GM19395 (cell line): Measurements from ENCODE around the gene NOL11.
A peak's percentile ranks its signal among the peaks of the same experiment; 100 is the strongest.
"Not testable (repeated sequence)": the region's sequence is repeated elsewhere in the genome, so short reads cannot be mapped to it uniquely, and the experiment has no call there.

Source experiments
- ATAC-seq: cut with Tn5 transposase; IDR thresholded peaks from one replicate; pipeline ENCODE4 v1.9.1; 2021; ENCODE audit warnings: mild to moderate bottlenecking, moderate library complexity; ENCODE audit not compliant: unreplicated experiment

NOL11 gene

GRCh38 chr17:67717624-67718324 lies at the start of gene NOL11:
TSS of gene NOL11 (plus strand) at chr17:67717936. CDS start at chr17:67717948, 12 bp downstream.
- peak; percentile 95 for ATAC-seq

- no peak for ATAC-seq
Measured at GRCh38 chr17:67671493-67671892, 46.2 kb upstream of the NOL11 start.

- no peak for ATAC-seq
Measured at GRCh38 chr17:67672592-67673335, 45.0 kb upstream of the NOL11 start.

GRCh38 chr17:67675481-67675880 lies 42.3 kb upstream of the NOL11 start:
- ATAC-seq, result no peak

GRCh38 chr17:67676305-67676704 lies 41.4 kb upstream of the NOL11 start:
- no peak for ATAC-seq

- no peak for ATAC-seq
Measured at GRCh38 chr17:67678414-67678813, 39.3 kb upstream of the NOL11 start.

- ATAC-seq, result peak; percentile 54
Measured at GRCh38 chr17:67679225-67679624, 38.5 kb upstream of the NOL11 start.

- peak; percentile 81 for ATAC-seq
Measured at GRCh38 chr17:67679721-67680120, 38.0 kb upstream of the NOL11 start.

DNA sequence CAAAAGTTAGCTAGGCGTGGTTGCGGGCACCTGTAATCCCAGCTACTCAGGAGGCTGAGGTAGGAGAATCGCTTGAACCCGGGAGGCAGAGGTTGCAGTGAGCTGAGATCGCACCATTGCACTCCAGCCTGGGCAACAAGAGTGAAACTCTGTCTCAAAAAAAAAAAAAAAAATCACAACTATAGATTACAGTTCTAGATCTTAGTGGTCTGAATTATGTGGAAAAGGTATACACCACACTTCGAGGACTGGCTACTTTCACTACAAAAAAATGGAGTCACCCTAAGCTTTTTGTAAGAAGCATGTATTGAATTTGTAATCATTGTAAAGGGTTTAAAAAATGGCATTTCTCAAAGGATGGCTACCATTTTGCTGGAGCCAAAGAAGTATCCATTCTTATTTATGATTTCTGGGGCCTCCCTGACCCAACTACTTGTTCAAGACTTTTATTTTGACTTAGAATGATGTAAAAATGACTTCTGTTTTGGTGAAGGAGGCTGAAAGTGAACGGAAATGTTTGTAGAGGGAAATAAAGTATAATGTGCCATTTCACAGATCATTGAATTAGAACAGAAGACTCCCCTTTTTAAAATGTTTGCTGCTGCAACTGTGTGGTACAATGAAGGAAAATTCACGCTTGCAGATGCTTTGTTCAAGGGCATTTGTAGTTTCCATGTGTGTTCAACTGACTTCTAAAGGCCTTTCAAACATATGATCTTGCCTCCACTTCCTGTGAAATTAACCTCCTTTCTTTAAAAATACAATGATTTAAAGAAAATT lies 37.1 kb upstream of the NOL11 start:
- ATAC-seq, result no peak

DNA sequence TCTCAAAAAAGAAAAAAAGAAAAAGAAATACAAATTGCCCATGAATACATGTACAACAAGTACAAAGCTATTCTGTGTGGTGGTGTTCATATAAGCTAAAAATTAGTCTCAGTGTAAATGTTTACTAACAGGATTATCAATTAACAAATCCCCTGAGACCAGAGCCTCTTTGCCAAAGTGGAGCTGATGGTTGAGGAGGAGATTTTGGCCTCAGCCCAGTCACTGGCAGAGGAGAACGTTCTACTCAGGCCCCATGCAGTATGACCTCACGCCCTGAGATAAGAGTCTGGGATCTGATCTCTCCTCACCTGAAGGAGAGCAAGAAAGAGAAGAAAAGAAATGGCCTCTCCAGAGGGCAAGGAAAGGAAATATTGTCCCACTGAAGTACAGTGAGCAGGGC lies 35.5 kb upstream of the NOL11 start:
- ATAC-seq, result no peak

GRCh38 chr17:67685351-67685750 lies 32.4 kb upstream of the NOL11 start:
- no peak for ATAC-seq

DNA sequence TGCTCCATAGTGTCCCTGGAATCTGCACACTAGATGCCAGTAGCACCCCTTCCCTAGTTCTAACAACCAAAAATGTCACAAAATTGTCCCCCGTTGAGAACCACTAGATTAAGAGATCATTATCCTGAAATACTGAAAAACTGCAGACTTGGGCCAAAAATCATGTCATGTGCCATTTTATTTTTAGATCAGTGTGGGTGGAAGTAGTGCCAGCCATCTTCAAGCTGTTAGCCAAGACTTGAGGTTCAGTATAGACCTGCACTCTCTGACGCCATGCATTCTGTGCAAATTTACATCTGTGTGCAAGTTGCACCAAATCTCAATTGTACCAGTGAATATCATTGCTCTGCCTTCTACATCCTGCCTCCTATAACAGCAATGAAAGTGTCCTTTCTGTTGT lies 31.5 kb upstream of the NOL11 start:
- ATAC-seq, result no peak

- no peak for ATAC-seq
Measured at GRCh38 chr17:67687511-67687910, 30.2 kb upstream of the NOL11 start.

- ATAC-seq, result no peak
Measured at GRCh38 chr17:67689534-67690177, 28.1 kb upstream of the NOL11 start.

- ATAC-seq, result no peak
Measured at GRCh38 chr17:67693811-67694210, 23.9 kb upstream of the NOL11 start.

DNA sequence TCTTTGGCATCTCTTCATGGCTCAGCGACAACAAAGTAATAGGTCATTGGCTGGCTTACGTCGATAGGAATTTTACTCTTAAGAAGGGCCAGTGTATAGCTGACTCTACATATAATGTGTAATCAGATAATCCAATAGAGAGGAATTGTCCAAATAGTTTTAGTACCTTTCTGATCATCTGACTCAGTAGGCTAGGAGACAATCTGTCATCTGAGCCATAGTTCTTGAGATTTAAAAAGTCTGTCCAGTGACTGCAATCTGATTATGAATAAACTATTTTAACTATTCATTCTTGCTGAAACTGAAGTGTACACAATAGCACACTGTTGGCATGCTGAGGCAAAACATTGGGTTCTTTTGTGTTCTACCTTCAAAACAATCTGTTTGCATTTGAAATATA lies 21.4 kb upstream of the NOL11 start:
- ATAC-seq, result no peak

- no peak for ATAC-seq
Measured at GRCh38 chr17:67696853-67697498, 20.8 kb upstream of the NOL11 start.

DNA sequence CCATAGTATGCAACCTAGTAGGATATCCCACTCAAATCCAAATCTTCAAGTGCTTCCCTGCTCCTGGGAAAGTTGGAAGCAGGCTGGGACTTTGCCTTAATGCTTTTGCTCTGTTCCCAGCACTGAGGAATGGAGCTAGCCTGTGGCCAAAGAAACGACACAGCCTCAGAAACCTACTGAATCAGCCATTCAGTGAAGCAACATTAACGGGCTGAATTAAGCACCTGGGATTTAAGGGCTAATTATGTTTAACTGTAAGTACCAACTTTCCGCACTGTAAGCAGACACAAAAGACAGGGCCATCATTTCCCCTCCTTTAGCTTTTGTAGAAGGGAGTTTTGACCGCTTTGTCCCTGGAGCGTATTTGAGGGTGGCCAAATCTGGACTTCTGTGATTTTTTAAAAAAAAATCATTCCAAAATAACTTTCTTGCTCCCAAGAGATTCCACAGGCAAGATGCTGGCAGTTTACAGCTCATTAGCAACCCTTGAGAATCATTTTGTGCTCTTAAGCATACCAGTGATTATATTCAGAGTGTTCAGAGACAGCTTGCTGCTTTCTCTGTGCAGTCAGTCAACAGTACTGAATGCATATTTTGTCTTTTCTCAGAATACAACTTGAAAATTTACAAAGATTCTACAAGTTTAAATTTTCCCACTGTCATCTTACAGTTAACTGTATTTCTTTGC lies 17.6 kb upstream of the NOL11 start:
- ATAC-seq, result no peak

- ATAC-seq, result no peak
Measured at GRCh38 chr17:67700725-67701119, 17.0 kb upstream of the NOL11 start.

DNA sequence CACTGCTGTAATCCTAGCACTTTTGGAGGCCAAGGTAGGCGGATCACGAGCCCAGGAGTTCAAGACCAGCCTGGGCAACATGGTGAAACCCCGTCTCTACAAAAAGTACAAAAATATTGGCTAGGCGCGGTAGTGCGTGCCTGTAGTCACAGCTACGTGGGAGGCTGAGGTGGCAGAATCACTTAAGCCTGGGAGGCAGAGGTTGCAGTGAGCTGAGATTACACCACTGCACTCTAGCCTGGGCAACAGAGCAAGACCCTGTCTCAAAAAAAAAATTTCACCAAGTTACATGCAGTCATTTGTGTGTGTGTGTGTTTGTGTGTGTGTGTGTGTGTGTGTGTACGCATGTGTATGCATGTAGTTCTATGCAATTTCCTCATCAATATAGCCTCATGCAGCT lies 14.9 kb upstream of the NOL11 start:
- ATAC-seq, result not testable (repeated sequence)
